HG02610 (cell line): ENCODE results near the gene PLXNA2.

Experiments
- ATAC-seq: cut with Tn5 transposase; IDR thresholded peaks from one replicate; pipeline ENCODE4 v1.9.1; 2021; ENCODE audit warnings: mild to moderate bottlenecking, moderate library complexity; ENCODE audit not compliant: unreplicated experiment

Gene PLXNA2

GRCh38 chr1:208242941-208243526, 1.1 kb downstream of the PLXNA2 start:
- ATAC-seq: no peak

GRCh38 chr1:208242146-208242545, 2.0 kb downstream of the PLXNA2 start:
- no peak for ATAC-seq

GRCh38 chr1:208241512-208241911, 2.7 kb downstream of the PLXNA2 start:
- no peak for ATAC-seq

- no peak for ATAC-seq
Measured at GRCh38 chr1:208240662-208241355, 3.4 kb downstream of the PLXNA2 start.

GRCh38 chr1:208239473-208240381, 4.5 kb downstream of the PLXNA2 start:
- ATAC-seq: no peak

- no peak for ATAC-seq
Measured at GRCh38 chr1:208238710-208239472, 5.3 kb downstream of the PLXNA2 start.

GRCh38 chr1:208237241-208237640, 6.9 kb downstream of the PLXNA2 start:
- no peak for ATAC-seq

GRCh38 chr1:208235982-208236761, 8.0 kb downstream of the PLXNA2 start:
- peak; percentile 72 for ATAC-seq

GRCh38 chr1:208235356-208235981, 8.7 kb downstream of the PLXNA2 start:
- no peak for ATAC-seq

GRCh38 chr1:208234721-208235120, 9.5 kb downstream of the PLXNA2 start:
- no peak for ATAC-seq

GRCh38 chr1:208233978-208234377, 10.2 kb downstream of the PLXNA2 start:
- no peak for ATAC-seq

- no peak for ATAC-seq
Measured at GRCh38 chr1:208233546-208233945, 10.6 kb downstream of the PLXNA2 start.

- ATAC-seq: no peak
Measured at GRCh38 chr1:208232662-208233038, 11.5 kb downstream of the PLXNA2 start.

GRCh38 chr1:208231881-208232661, 12.1 kb downstream of the PLXNA2 start:
- ATAC-seq: no peak

GRCh38 chr1:208230668-208231529, 13.3 kb downstream of the PLXNA2 start:
- no peak for ATAC-seq

- no peak for ATAC-seq
Measured at GRCh38 chr1:208228550-208228949, 15.6 kb downstream of the PLXNA2 start.

GRCh38 chr1:208228026-208228425, 16.2 kb downstream of the PLXNA2 start:
- no peak for ATAC-seq

GRCh38 chr1:208227366-208227765, 16.8 kb downstream of the PLXNA2 start:
- no peak for ATAC-seq
